Measurements from ENCODE around the gene MTHFSD.

Gene MTHFSD

GRCh38 chr16:86550281-86550680 is 4.8 kb downstream of the MTHFSD start:
- no peak for DNase-seq (ENCODE audit: low spot score)

DNA sequence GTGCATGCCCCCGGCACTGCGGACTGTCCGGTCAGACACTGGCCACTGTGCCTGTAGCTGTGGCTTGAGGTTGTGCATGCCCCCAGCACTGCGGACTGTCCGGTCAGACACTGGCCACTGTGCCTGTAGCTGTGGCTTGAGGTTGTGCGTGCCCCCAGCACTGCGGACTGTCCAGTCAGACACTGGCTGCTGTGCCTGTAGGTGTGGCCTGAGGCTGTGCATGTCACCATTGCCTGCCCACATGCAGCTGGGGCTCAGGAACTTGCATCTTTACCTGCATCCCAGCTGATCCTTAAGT is 5.2 kb downstream of the MTHFSD start:
- DNase-seq (ENCODE audit: low spot score), result no peak

DNA sequence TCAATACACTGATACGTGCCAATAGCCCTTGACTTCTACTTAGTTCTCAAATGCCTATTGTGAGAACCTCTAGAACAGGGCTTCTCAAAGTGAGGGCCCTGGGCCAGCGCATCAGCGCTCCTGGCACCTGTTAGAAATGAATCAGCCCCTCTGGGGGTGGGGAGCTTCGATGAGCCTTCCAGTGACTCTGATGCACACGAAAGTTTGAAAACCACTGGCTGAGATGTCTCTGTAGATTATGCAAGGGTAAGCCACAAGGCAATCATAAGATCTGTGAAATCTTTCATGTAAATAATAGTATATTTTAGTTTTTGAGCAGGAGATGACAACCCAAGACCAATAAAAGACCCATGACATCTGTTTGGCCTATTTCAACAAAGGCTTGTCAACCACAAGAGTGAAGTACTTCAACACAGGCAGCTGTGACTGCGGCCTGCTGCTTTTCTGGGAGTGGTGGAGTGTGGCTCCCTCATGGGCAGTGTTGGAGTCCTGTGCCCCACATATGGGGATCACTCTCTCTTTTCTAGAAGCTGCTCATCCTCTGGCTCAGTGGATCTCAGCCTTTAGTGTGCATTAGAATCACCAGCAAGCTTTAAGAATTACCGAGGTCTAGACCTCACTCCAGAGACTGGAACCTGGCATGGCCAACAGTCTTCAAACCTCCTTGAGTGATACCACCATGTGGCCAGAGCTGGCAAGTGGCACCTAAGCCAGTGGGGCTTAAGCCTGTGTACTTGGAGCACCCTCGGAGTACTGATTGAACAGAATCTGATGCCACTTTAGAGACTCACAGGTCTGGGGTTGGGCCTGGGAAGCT is 5.8 kb downstream of the MTHFSD start:
- no peak for DNase-seq (ENCODE audit: low spot score)

DNA sequence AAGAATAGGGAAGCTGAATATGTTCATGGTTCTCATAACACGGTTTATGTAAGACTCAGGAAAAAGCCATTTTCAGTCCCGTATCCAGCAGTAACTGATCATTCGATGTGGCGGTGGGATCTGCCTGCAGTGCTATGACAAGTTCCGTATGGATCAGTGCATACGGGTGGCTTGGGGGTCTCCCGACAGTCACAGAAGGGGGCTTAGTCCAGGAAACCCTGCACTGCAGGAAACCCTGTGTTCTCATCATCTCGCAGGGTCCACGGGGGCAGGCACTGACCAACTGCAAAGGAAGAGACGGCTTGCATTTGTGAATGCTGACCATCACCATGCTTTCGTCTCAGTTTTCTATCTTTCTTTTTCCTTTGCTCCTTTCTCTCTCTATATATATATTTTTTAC is 7.7 kb downstream of the MTHFSD start:
- DNase-seq (ENCODE audit: low spot score), result no peak

- DNase-seq (ENCODE audit: low spot score), result no peak
Observed at GRCh38 chr16:86546638-86547013, 8.4 kb downstream of the MTHFSD start.

DNA sequence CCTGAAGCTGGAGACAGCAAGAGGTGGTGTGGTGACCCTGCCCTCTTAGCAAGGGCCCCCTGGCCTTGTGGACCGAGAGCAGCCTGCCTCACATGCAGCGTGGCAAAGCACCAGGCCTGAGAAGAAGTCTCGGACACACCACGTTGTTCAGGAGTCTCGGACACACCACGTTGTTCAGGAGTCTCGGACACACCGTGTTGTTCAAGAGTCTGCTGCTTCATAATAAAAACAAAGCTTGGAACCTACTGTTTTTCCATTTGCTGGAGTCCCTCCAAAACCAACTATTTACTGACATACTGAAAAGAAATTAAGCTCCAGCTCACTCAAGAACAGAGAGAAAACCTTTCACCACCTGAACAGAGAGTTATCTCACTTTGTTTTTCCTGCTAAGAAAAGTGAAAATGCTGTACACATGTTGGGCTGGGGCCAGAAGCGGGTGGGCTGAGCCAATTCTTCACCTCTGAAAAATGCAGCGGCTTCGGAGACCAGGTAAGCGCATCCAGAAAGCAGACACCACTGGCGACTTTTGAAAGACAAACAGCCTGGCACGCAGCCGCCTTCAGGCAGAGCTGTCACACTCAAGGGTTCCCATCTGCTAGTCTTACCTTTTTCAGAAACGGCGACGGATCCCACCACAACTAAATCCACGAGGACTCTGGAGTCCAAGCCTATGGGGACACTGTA is 8.9 kb downstream of the MTHFSD start:
- no peak for DNase-seq (ENCODE audit: low spot score)

GRCh38 chr16:86545481-86545880 is 9.6 kb downstream of the MTHFSD start:
- no peak for DNase-seq (ENCODE audit: low spot score)

GRCh38 chr16:86542756-86543750 is 12.0 kb downstream of the MTHFSD start:
- no peak for DNase-seq (ENCODE audit: low spot score)

DNA sequence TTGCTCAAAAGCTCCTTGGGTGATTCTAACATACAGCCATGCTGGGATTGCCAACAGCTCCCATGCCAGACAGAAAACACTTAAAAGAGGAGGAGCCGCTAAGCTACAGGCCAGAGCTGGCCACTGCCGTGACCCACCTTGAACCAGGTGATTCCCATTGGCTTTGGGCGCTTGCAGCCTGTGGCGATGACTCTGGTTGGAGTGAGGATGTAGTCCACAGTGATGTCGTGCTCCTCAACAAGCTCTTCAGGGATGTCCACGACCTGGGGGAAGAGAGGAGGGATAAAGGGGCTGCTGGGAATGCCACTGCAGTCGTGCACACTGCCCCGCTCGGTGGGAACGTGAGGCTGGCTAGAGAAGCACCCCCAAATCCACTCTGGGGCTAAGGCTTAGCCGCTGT is 13.5 kb downstream of the MTHFSD start:
- DNase-seq (ENCODE audit: low spot score), result no peak

DNA sequence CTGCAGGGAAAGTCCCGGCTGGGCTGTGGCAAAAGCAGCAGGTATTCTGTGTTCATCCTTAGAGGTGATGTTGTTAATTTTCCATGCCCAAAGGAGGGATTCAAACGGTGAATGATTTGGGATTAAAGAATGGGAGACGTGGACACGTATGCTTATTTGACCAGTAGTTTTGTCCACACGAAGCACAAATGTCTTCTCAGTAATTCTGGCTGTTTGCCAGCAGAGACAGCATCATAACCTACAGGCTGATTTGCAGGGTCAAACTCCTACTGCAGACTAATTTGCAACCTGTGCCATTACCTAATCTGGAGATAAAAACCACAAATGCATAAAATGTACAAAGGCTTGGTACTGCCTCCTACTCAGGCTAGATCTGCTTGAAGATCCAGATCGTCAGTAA is 14.1 kb downstream of the MTHFSD start:
- DNase-seq (ENCODE audit: low spot score), result no peak

DNA sequence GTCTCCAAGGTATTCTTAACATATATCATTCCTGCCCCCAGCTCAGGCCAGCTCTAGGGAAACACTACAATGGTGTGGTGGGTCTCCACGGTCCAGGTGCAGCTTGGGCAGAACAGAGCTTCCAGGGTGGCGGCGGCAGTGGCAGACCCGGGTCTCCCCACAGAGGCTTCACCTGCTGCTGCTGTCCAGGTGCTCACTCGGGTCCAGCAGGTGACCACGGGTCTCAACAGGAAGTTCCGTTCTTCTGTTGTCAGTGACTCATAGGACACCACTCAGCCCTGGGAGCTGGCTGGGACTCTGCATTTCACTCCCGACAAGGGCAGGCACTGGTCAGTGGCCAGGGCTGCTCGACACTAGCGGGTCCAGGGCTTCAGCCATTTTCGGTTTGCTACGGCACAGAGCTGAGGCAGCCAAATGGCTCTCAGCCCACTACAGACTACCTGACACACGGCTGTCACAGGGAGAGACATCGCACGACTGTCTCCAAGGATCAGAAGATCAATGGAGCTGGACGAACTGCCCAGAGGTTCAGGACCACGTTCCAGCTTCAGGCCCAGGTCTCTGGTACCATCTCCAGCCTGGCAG is 16.7 kb downstream of the MTHFSD start:
- DNase-seq (ENCODE audit: low spot score), result no peak

DNA sequence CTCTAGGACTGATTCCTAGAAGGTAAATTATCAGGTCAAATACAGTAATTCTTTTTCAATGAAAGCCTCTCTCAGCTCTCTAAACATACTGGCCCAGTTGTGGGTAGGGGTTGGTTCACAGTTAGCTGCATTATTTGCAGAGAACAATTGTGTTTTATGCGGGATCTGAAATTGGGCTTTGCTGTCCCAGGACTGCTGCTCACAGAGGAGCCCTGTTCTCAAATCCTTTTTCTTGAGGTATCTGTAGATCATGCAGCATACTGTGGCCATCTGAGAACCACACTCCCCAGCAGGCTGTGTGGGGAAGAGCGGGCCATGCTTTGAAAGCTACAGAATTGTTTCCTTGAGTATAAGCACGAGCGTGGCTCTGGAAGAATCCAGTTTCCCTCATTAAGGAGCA is 17.5 kb downstream of the MTHFSD start:
- no peak for DNase-seq (ENCODE audit: low spot score)

- no peak for DNase-seq (ENCODE audit: low spot score)
Observed at GRCh38 chr16:86536621-86537020, 18.4 kb downstream of the MTHFSD start.

GRCh38 chr16:86534779-86535615 is 20.0 kb downstream of the MTHFSD start:
- DNase-seq (ENCODE audit: low spot score), result no peak

GRCh38 chr16:86533767-86534351 is 21.2 kb downstream of the MTHFSD start:
- DNase-seq (ENCODE audit: low spot score), result no peak

GRCh38 chr16:86533076-86533475 is 22.0 kb downstream of the MTHFSD start:
- DNase-seq (ENCODE audit: low spot score), result no peak

- DNase-seq (ENCODE audit: low spot score), result no peak
Observed at GRCh38 chr16:86532526-86532815, 22.6 kb downstream of the MTHFSD start.

DNA sequence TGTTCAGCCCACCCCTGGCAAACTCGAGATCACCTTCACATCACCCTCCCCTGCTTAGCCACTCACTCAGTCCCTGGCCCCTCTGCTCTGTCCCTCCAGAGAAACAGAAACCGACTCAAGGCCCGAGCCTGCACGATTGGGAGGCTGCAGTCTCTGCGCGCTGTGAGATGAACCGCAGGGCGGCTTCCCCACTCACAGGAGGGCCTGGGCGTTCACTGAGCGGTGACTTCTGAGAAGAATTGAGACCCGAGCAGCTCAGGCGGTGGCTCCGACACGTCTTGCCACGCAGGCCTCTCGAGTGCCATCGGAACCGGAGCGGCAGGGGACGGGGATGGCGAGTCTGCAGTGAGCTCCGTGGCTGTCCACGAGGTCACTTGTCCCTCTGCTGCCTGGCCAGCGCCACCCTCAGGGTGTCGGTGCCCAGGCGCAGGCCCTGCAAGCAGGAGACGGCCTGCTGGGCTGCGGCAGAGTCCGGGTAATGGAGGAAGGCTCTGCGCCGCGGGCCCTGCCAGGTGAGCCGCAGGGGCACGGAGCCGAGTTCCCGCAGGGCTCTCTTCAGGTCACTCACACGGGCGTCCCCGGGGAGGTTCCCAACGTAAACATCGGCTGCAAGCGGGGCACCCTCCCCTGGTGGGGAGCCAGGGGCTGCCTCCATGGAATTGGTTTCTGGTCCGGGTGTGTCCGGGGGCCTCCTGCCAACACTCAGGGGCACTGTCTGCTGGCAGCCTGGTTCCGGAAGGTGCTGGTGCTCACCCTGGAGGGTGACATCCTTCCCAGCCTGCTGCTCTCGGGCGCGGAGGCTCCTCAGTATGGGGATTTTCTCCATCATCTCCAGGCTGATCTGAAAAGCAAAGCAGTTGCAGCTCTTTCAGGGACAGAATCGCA is 23.2 kb downstream of the MTHFSD start:
- no peak for DNase-seq (ENCODE audit: low spot score)

DNA sequence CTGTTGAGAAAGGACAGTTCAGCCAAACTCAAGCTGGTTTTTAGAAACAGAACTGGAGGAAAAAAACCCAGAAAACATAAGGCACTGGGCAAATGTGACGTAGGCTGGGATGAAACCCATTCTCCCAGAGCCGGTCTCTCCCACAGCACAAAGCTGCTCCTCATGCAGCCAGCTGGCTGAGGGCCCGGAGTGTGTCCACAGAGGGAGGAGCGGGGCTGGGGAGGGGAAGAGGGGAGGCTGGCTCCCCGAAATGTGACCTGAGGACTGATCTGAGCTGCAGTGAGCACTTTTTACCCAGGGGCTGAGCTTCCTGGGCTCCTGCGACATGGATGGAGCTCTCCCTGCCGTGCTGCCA is 23.9 kb downstream of the MTHFSD start:
- no peak for DNase-seq (ENCODE audit: low spot score)
